ENCODE data around the gene DMD.
"Not testable (repeated sequence)": the region's sequence is repeated elsewhere in the genome, so short reads cannot be mapped to it uniquely, and the experiment has no call there.

Gene DMD

GRCh38 chrX:31993637-31994036 lies 1217.7 kb downstream of the DMD start:
- H3K4me1 Mint-ChIP-seq = no peaks in the 10 kb centered on the region
- no peak overlapping the region for H3K4me3 Mint-ChIP-seq
- no peaks in the 10 kb centered on the region for H3K36me3 Mint-ChIP-seq
- ATAC-seq (replicated peaks) = no peak
- no peak for DNase-seq
- H3K27ac Mint-ChIP-seq = no peak overlapping the region
- H3K9me3 Mint-ChIP-seq = peaks cover 0 to 13% of the 10 kb centered on the region in 2 donors
- H3K27me3 Mint-ChIP-seq = no peaks in the 10 kb centered on the region

GRCh38 chrX:31988975-31989374 lies 1222.4 kb downstream of the DMD start:
- no peaks in the 10 kb centered on the region for H3K36me3 Mint-ChIP-seq
- peaks cover 3 to 15% of the 10 kb centered on the region in 2 donors for H3K9me3 Mint-ChIP-seq
- no peak overlapping the region for H3K4me3 Mint-ChIP-seq
- no peak for DNase-seq
- no peaks in the 10 kb centered on the region for H3K4me1 Mint-ChIP-seq
- no peak for ATAC-seq (replicated peaks)
- H3K27ac Mint-ChIP-seq = no peak overlapping the region
- H3K27me3 Mint-ChIP-seq = peaks cover 0 to 4% of the 10 kb centered on the region in 2 donors

- no peak for ATAC-seq (replicated peaks)
- Mint-ChIP-seq H3K4me3 (no peak overlapping the region), H3K9me3 (peaks cover 6 to 7% of the 10 kb centered on the region in 2 donors)
Measured at GRCh38 chrX:31981546-31982062, 1229.7 kb downstream of the DMD start.

GRCh38 chrX:31969714-31970113 lies 1241.6 kb downstream of the DMD start:
- DNase-seq (no peak), ATAC-seq (replicated peaks) (no peak)
- H3K9me3 Mint-ChIP-seq = peaks cover 0 to 4% of the 10 kb centered on the region in 2 donors
- no peaks in the 10 kb centered on the region for H3K4me1 Mint-ChIP-seq
- H3K27ac Mint-ChIP-seq = no peak overlapping the region
- no peaks in the 10 kb centered on the region for H3K27me3 Mint-ChIP-seq
- H3K4me3 Mint-ChIP-seq = no peak overlapping the region
- no peaks in the 10 kb centered on the region for H3K36me3 Mint-ChIP-seq

More at GRCh38 chrX:31981546-31982062, 1229.7 kb downstream of the DMD start:
- no peaks in the 10 kb centered on the region for H3K36me3 Mint-ChIP-seq
- H3K4me1 Mint-ChIP-seq = no peaks in the 10 kb centered on the region
- DNase-seq = no peak
- H3K27me3 Mint-ChIP-seq = peaks cover 0 to 4% of the 10 kb centered on the region in 2 donors
- no peak overlapping the region for H3K27ac Mint-ChIP-seq

- H3K27ac Mint-ChIP-seq = no peak overlapping the region
- no peak for ATAC-seq (replicated peaks)
- no peak for DNase-seq
- H3K27me3 Mint-ChIP-seq = no peaks in the 10 kb centered on the region
- peaks cover 0 to 4% of the 10 kb centered on the region in 2 donors for H3K9me3 Mint-ChIP-seq
- H3K4me3 Mint-ChIP-seq = no peak overlapping the region
- H3K4me1 Mint-ChIP-seq = no peaks in the 10 kb centered on the region
- H3K36me3 Mint-ChIP-seq = no peaks in the 10 kb centered on the region
Measured at GRCh38 chrX:31962256-31962655, 1249.1 kb downstream of the DMD start.

GRCh38 chrX:31934842-31935370 lies 1276.4 kb downstream of the DMD start:
- H3K9me3 Mint-ChIP-seq = no peaks in the 10 kb centered on the region
- H3K4me1 Mint-ChIP-seq = no peaks in the 10 kb centered on the region
- H3K27ac Mint-ChIP-seq = no peak overlapping the region
- ATAC-seq (replicated peaks) (no peak), DNase-seq (no peak)
- no peaks in the 10 kb centered on the region for H3K27me3 Mint-ChIP-seq
- no peaks in the 10 kb centered on the region for H3K36me3 Mint-ChIP-seq
- H3K4me3 Mint-ChIP-seq = no peak overlapping the region

GRCh38 chrX:31934015-31934414 lies 1277.3 kb downstream of the DMD start:
- H3K27ac Mint-ChIP-seq = no peak overlapping the region
- H3K36me3 Mint-ChIP-seq = no peaks in the 10 kb centered on the region
- ATAC-seq (replicated peaks) (no peak), DNase-seq (no peak)
- H3K9me3 Mint-ChIP-seq = no peaks in the 10 kb centered on the region
- no peak overlapping the region for H3K4me3 Mint-ChIP-seq
- no peaks in the 10 kb centered on the region for H3K4me1 Mint-ChIP-seq
- H3K27me3 Mint-ChIP-seq = no peaks in the 10 kb centered on the region

GRCh38 chrX:31932769-31933168 lies 1278.6 kb downstream of the DMD start:
- Mint-ChIP-seq H3K36me3 (no peaks in the 10 kb centered on the region), H3K4me1 (no peaks in the 10 kb centered on the region)
- ATAC-seq (replicated peaks) = no peak

GRCh38 chrX:31932320-31932719 lies 1279.0 kb downstream of the DMD start:
- H3K4me3 Mint-ChIP-seq; H3K27me3 Mint-ChIP-seq; H3K27ac Mint-ChIP-seq; ATAC-seq (replicated peaks); H3K9me3 Mint-ChIP-seq; H3K36me3 Mint-ChIP-seq; H3K4me1 Mint-ChIP-seq; DNase-seq: not testable (repeated sequence)

More at GRCh38 chrX:31932769-31933168, 1278.6 kb downstream of the DMD start:
- Mint-ChIP-seq H3K9me3 (no peaks in the 10 kb centered on the region), H3K4me3 (no peak overlapping the region), H3K27ac (no peak overlapping the region), H3K27me3 (no peaks in the 10 kb centered on the region)
- no peak for DNase-seq

GRCh38 chrX:31931225-31931624 lies 1280.1 kb downstream of the DMD start:
- ATAC-seq (replicated peaks) (no peak), DNase-seq (no peak)
- no peaks in the 10 kb centered on the region for H3K4me1 Mint-ChIP-seq
- no peaks in the 10 kb centered on the region for H3K36me3 Mint-ChIP-seq
- no peaks in the 10 kb centered on the region for H3K9me3 Mint-ChIP-seq
- H3K27me3 Mint-ChIP-seq = no peaks in the 10 kb centered on the region
- H3K27ac Mint-ChIP-seq = no peak overlapping the region
- no peak overlapping the region for H3K4me3 Mint-ChIP-seq

- Mint-ChIP-seq H3K9me3 (peaks cover 0 to 4% of the 10 kb centered on the region in 2 donors), H3K36me3 (no peaks in the 10 kb centered on the region), H3K27me3 (no peaks in the 10 kb centered on the region), H3K4me3 (no peak overlapping the region), H3K4me1 (no peaks in the 10 kb centered on the region), H3K27ac (no peak overlapping the region)
- ATAC-seq (replicated peaks) (no peak), DNase-seq (no peak)
Measured at GRCh38 chrX:31929366-31929765, 1282.0 kb downstream of the DMD start.

GRCh38 chrX:31921236-31921635 lies 1290.1 kb downstream of the DMD start:
- H3K27ac Mint-ChIP-seq = no peak overlapping the region
- no peaks in the 10 kb centered on the region for H3K27me3 Mint-ChIP-seq
- H3K9me3 Mint-ChIP-seq = peaks cover 0 to 8% of the 10 kb centered on the region in 2 donors
- DNase-seq (no peak), ATAC-seq (replicated peaks) (no peak)
- H3K4me1 Mint-ChIP-seq = no peaks in the 10 kb centered on the region
- no peak overlapping the region for H3K4me3 Mint-ChIP-seq
- no peaks in the 10 kb centered on the region for H3K36me3 Mint-ChIP-seq

GRCh38 chrX:31909850-31910572 lies 1301.3 kb downstream of the DMD start:
- no peaks in the 10 kb centered on the region for H3K27me3 Mint-ChIP-seq
- H3K4me1 Mint-ChIP-seq = no peaks in the 10 kb centered on the region
- H3K4me3 Mint-ChIP-seq = no peak overlapping the region
- no peak for ATAC-seq (replicated peaks)
- H3K27ac Mint-ChIP-seq = no peak overlapping the region
- peaks cover 2 to 15% of the 10 kb centered on the region in 2 donors for H3K9me3 Mint-ChIP-seq
- no peaks in the 10 kb centered on the region for H3K36me3 Mint-ChIP-seq
- no peak for DNase-seq

GRCh38 chrX:31894152-31894551 lies 1317.2 kb downstream of the DMD start:
- no peaks in the 10 kb centered on the region for H3K27me3 Mint-ChIP-seq
- no peak overlapping the region for H3K4me3 Mint-ChIP-seq
- no peaks in the 10 kb centered on the region for H3K9me3 Mint-ChIP-seq
- no peaks in the 10 kb centered on the region for H3K36me3 Mint-ChIP-seq
- no peak for DNase-seq
- ATAC-seq (replicated peaks) = no peak
- H3K27ac Mint-ChIP-seq = no peak overlapping the region
- no peaks in the 10 kb centered on the region for H3K4me1 Mint-ChIP-seq

GRCh38 chrX:31893525-31893924 lies 1317.8 kb downstream of the DMD start:
- no peaks in the 10 kb centered on the region for H3K27me3 Mint-ChIP-seq
- no peak overlapping the region for H3K4me3 Mint-ChIP-seq
- H3K27ac Mint-ChIP-seq = no peak overlapping the region
- H3K4me1 Mint-ChIP-seq = no peaks in the 10 kb centered on the region
- H3K9me3 Mint-ChIP-seq = no peaks in the 10 kb centered on the region
- DNase-seq (no peak), ATAC-seq (replicated peaks) (no peak)
- no peaks in the 10 kb centered on the region for H3K36me3 Mint-ChIP-seq

Measured in stimulated activated naive B cell treated with anti-CD40 and anti-IgM and Interleukin-4, amounts not matched to agents 10 μg/mL and 1 μg/mL and 100 μg/mL, for 72 hours (primary cell).